IMR-90 (cell line): ENCODE results near the gene SYNE1. TPM values are rescaled to one million over a fixed set of nuclear protein-coding genes. Genes with fewer than 3 reads are reported as not detected.

Experiments
- ATAC-seq: fragments of 200-7000 bp; cut with Tn5 transposase; 2 replicates; pipeline ENCODE4 v1.9.1; 2020; ENCODE audit warnings: low read depth, mild to moderate bottlenecking, moderate library complexity
- BruUV-seq: library from RNA; stranded (reverse); fragments of 400-500 nt; replicated peaks from 2 replicates; lab custom pipeline; 2021; lab: Mats Ljungman, UMichigan
- CTCF ChIA-PET: fragments of 300-600 bp; formaldehyde crosslinking; extraction: SDS; loops from one replicate; lab custom pipeline; 2021; ENCODE audit warnings: antibody characterized with exemption; lab: Yijun Ruan, JAX
- POLR2A ChIA-PET: fragments of 300-600 bp; sonication (Branson Sonifier 250); formaldehyde crosslinking; loops from one replicate; lab custom pipeline; 2022; ENCODE audit warnings: antibody characterized with exemption; ENCODE audit not compliant: unreplicated experiment; lab: Charles Lee
- DNase-seq: peaks from one replicate; pipeline ENCODE4 v3.0.0; 2013
- H2AFZ ChIP-seq: replicated peaks from 2 replicates; pipeline ENCODE3; 2013; ENCODE audit warnings: low read length, mild to moderate bottlenecking; ENCODE audit not compliant: poor library complexity
- H2AK5ac ChIP-seq: 2 replicates; pipeline ENCODE4 v1.6.1; 2013; ENCODE audit warnings: low read depth, low read length, inconsistent platforms
- H2AK9ac ChIP-seq: replicated peaks from 2 replicates; pipeline ENCODE3; 2013; ENCODE audit warnings: mild to moderate bottlenecking, low read depth, low read length, moderate library complexity; ENCODE audit not compliant: poor library complexity
- H2BK120ac ChIP-seq: 2 replicates; pipeline ENCODE4 v1.6.1; 2013; ENCODE audit warnings: low read depth, low read length, inconsistent platforms
- H2BK15ac ChIP-seq: 3 replicates; pipeline ENCODE4 v1.6.1; 2013; ENCODE audit warnings: low read depth, low read length, inconsistent platforms
- H2BK20ac ChIP-seq: 2 replicates; pipeline ENCODE4 v1.6.1; 2013; ENCODE audit warnings: low read depth, mild to moderate bottlenecking, inconsistent platforms, low read length, moderate library complexity
- H2BK5ac ChIP-seq: 2 replicates; pipeline ENCODE4 v1.6.1; 2013; ENCODE audit warnings: mild to moderate bottlenecking, low read depth, low read length, inconsistent platforms; ENCODE audit not compliant: poor library complexity, severe bottlenecking
- H3K14ac ChIP-seq: replicated peaks from 2 replicates; pipeline ENCODE4 v1.6.1; 2013; ENCODE audit warnings: low read depth, low read length, inconsistent platforms
- H3K18ac ChIP-seq: 2 replicates; pipeline ENCODE4 v1.6.1; 2013; ENCODE audit warnings: low read depth, low read length, control low read depth
- H3K23ac ChIP-seq: 2 replicates; pipeline ENCODE4 v1.6.1; 2013; ENCODE audit warnings: low read depth, low read length, inconsistent platforms
- H3K27ac ChIP-seq: 2 replicates; pipeline ENCODE4 v1.5.1; 2013; ENCODE audit warnings: mild to moderate bottlenecking, control low read depth, low read length; ENCODE audit not compliant: insufficient read depth
- H3K27me3 ChIP-seq: 2 replicates; pipeline ENCODE4 v1.6.1; 2013; ENCODE audit warnings: low read length; ENCODE audit not compliant: control insufficient read depth, insufficient read depth
- H3K36me3 ChIP-seq: 2 replicates; pipeline ENCODE4 v1.6.1; 2013; ENCODE audit warnings: low read length, mixed read lengths; ENCODE audit not compliant: control insufficient read depth, insufficient read depth
- H3K4ac ChIP-seq: 2 replicates; pipeline ENCODE4 v1.6.1; 2013; ENCODE audit warnings: low read depth, low read length, inconsistent platforms
- H3K4me1 ChIP-seq: 2 replicates; pipeline ENCODE4 v1.6.1; 2013; ENCODE audit warnings: low read length, mixed read lengths; ENCODE audit not compliant: control insufficient read depth, insufficient read depth
- H3K4me2 ChIP-seq: 2 replicates; pipeline ENCODE4 v1.6.1; 2013; ENCODE audit warnings: low read depth, mild to moderate bottlenecking, control low read depth, low read length, moderate library complexity
- H3K4me3 ChIP-seq: 2 replicates; pipeline ENCODE4 v1.5.1; 2013; ENCODE audit warnings: low read depth, mild to moderate bottlenecking, control low read depth, low read length, moderate library complexity; ENCODE audit not compliant: insufficient read depth
- H3K56ac ChIP-seq: 2 replicates; pipeline ENCODE4 v1.6.1; 2013; ENCODE audit warnings: low read length, inconsistent platforms; ENCODE audit not compliant: insufficient read depth; ENCODE audit errors: extremely low read depth
- H3K79me1 ChIP-seq, 2 experiments: 2 replicates each; pipeline ENCODE4 v1.6.1; 2013; ENCODE audit warnings: low read length in 2 of 2, inconsistent platforms in 1 of 2, low read depth in 1 of 2
- H3K9ac ChIP-seq: 2 replicates; pipeline ENCODE4 v1.6.1; 2013; ENCODE audit warnings: low read depth, low read length, control low read depth
- H3K9me1 ChIP-seq: 2 replicates; pipeline ENCODE4 v1.6.1; 2013; ENCODE audit warnings: low read length, inconsistent platforms; ENCODE audit not compliant: insufficient read depth
- H3K9me3 ChIP-seq: 2 replicates; pipeline ENCODE4 v1.6.1; 2013; ENCODE audit warnings: low read length; ENCODE audit not compliant: control insufficient read depth, insufficient read depth
- H4K20me1 ChIP-seq: 2 replicates; pipeline ENCODE4 v1.6.1; 2013; ENCODE audit warnings: low read length, inconsistent platforms; ENCODE audit not compliant: insufficient read depth
- H4K5ac ChIP-seq: 2 replicates; pipeline ENCODE4 v1.6.1; 2013; ENCODE audit warnings: mild to moderate bottlenecking, low read depth, low read length, control low read depth
- H4K8ac ChIP-seq, 2 experiments: 2 replicates each; pipeline ENCODE4 v1.6.1; 2013; ENCODE audit warnings: low read depth in 2 of 2, low read length in 2 of 2, control low read depth in 1 of 2, inconsistent platforms in 1 of 2
- H4K91ac ChIP-seq: 2 replicates; pipeline ENCODE4 v1.6.1; 2013; ENCODE audit warnings: low read depth, low read length, inconsistent platforms; ENCODE audit not compliant: insufficient read depth
- CEBPB ChIP-seq: IDR thresholded peaks from 2 replicates; pipeline ENCODE4 v1.6.1; 2012; ENCODE audit warnings: low read depth, low read length, improper control_type of control experiment
- CHD1 ChIP-seq: IDR thresholded peaks from 2 replicates; pipeline ENCODE4 v1.6.1; 2012; ENCODE audit warnings: low read depth, low read length, improper control_type of control experiment
- FOS ChIP-seq: fragments of 150-350 bp; IDR thresholded peaks from 2 replicates; pipeline ENCODE4 v1.6.1; 2016; ENCODE audit warnings: low read depth, low read length
- MAFK ChIP-seq: IDR thresholded peaks from 2 replicates; pipeline ENCODE4 v1.6.1; 2012; ENCODE audit warnings: low read depth, low read length, improper control_type of control experiment
- MAZ ChIP-seq: IDR thresholded peaks from 2 replicates; pipeline ENCODE4 v1.6.1; 2012; ENCODE audit warnings: low read depth, mild to moderate bottlenecking, low read length, improper control_type of control experiment, moderate library complexity, borderline replicate concordance
- MXI1 ChIP-seq: IDR thresholded peaks from 2 replicates; pipeline ENCODE4 v1.6.1; 2012; ENCODE audit warnings: low read depth, mild to moderate bottlenecking, low read length, moderate library complexity, borderline replicate concordance
- NFE2L2 ChIP-seq: fragments of 150-350 bp; IDR thresholded peaks from 2 replicates; pipeline ENCODE4 v1.6.1; 2016; ENCODE audit warnings: low read depth, mild to moderate bottlenecking, low read length
- RAD21 ChIP-seq: IDR thresholded peaks from 2 replicates; pipeline ENCODE4 v1.6.1; 2012; ENCODE audit warnings: low read length, improper control_type of control experiment
- RCOR1 ChIP-seq: IDR thresholded peaks from 2 replicates; pipeline ENCODE4 v1.6.1; 2012; ENCODE audit warnings: mild to moderate bottlenecking, low read length, improper control_type of control experiment; ENCODE audit not compliant: insufficient replicate concordance
- RFX5 ChIP-seq: IDR thresholded peaks from 2 replicates; pipeline ENCODE4 v1.8.0; 2012; ENCODE audit warnings: low read depth, mild to moderate bottlenecking, low read length, moderate library complexity
- SMC3 ChIP-seq: fragments of 150-350 bp; IDR thresholded peaks from 2 replicates; pipeline ENCODE4 v1.6.1; 2016; ENCODE audit warnings: low read depth, mild to moderate bottlenecking, antibody characterized with exemption, low read length, moderate library complexity
- WGBS, 2 experiments: methylation state at CpG; one replicate each; pipeline versions ENCODE4 v1.1.5 to v1.1.7; 2013; ENCODE audit warnings: missing lambda C conversion rate in 2 of 2; ENCODE audit not compliant: insufficient read length in 1 of 2; ENCODE audit errors: extremely low coverage in 2 of 2; 5-methylcytosine and 5-hydroxymethylcytosine counted together
- dilution Hi-C: fragments of 300-500 bp; cut with HindIII; formaldehyde crosslinking; loops from one replicate; pipeline ENCODE4 v1.14.3; 2018; ENCODE audit warnings: low sequenced_read_pairs; ENCODE audit not compliant: unreplicated experiment
- in situ Hi-C: fragments of 300-500 bp; cut with MboI; formaldehyde crosslinking; loops from 3 replicates; pipeline ENCODE4 v1.14.3; 2019; ENCODE audit warnings: low sequenced_read_pairs, inconsistent platforms, mixed read lengths
- intact Hi-C: fragments of 100-400 bp; cut with micrococcal nuclease; formaldehyde crosslinking; loops from 2 replicates; pipeline ENCODE4 v1.10.0; 2022
- polyA plus RNA-seq, 3 experiments: library from polyadenylated mRNA; depleted of rRNA; stranded (reverse); fragments of >200 nt; gene quantifications; 2 replicates each; pipeline ENCODE4 v1.2.3, GENCODE V29; 2012; ENCODE audit warnings: low replicate concordance in 1 of 3
- total RNA-seq: library from RNA; depleted of rRNA; stranded (reverse); fragments of >200 nt; gene quantifications from 2 replicates; pipeline ENCODE4 v1.2.3, GENCODE V29; 2012
- TF ChIP-seq, protein P1 (sequence below): fragments of 150-350 bp; IDR thresholded peaks from 2 replicates; pipeline ENCODE4 v1.6.1; 2016; ENCODE audit warnings: low read depth, mild to moderate bottlenecking, low read length, moderate library complexity, borderline replicate concordance
- TF ChIP-seq, protein P2 (sequence below): fragments of 150-350 bp; IDR thresholded peaks from 2 replicates; pipeline ENCODE4 v1.6.1; 2017; ENCODE audit warnings: mild to moderate bottlenecking, antibody characterized with exemption, low read length, low read depth

The SYNE1 gene
- total and polyA plus RNA-seq, 2 of the 4 experiments (the other 2 are of a cell fraction) = 34.1 to 159 TPM

DNA sequence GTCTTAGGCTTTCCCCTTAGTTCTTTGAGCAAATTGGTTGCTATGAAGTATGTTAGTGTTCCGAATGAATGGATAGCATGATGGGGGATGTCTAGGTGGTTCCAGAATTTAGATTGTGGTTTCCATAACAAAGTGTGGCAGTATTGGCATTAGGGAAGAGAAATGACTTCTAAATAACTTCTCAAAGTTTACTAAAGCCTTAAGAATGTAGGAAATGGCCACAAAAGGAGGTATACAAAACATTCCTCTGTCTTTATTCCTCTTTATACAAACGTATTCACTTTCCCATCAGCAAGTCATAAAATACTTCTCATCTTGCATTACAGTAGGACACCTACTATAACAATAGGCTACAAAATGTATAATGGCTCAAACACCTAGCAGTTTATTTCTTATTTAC lies 550.1 kb downstream of the SYNE1 start:
- H3K4me2 ChIP-seq = no peak overlapping the region
- TF ChIP-seq CEBPB (no peak), NFE2L2 (no peak), RAD21 (no peak), MAFK (no peak), FOS (no peak), RCOR1 (no peak), RFX5 (no peak), SMC3 (no peak), MAZ (no peak), MXI1 (no peak), CHD1 (no peak)
- TF ChIP-seq, protein P1, sequence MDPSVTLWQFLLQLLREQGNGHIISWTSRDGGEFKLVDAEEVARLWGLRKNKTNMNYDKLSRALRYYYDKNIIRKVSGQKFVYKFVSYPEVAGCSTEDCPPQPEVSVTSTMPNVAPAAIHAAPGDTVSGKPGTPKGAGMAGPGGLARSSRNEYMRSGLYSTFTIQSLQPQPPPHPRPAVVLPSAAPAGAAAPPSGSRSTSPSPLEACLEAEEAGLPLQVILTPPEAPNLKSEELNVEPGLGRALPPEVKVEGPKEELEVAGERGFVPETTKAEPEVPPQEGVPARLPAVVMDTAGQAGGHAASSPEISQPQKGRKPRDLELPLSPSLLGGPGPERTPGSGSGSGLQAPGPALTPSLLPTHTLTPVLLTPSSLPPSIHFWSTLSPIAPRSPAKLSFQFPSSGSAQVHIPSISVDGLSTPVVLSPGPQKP = no peak
- TF ChIP-seq, protein P2, sequence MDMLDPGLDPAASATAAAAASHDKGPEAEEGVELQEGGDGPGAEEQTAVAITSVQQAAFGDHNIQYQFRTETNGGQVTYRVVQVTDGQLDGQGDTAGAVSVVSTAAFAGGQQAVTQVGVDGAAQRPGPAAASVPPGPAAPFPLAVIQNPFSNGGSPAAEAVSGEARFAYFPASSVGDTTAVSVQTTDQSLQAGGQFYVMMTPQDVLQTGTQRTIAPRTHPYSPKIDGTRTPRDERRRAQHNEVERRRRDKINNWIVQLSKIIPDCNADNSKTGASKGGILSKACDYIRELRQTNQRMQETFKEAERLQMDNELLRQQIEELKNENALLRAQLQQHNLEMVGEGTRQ = no peak
- H2BK5ac ChIP-seq = no peak overlapping the region
- no peaks in the 10 kb centered on the region for H3K36me3 ChIP-seq
- H2BK15ac ChIP-seq = no peak overlapping the region
- no peak overlapping the region for H2AK5ac ChIP-seq
- H3K9me3 ChIP-seq = no peaks in the 10 kb centered on the region
- ChIA-PET POLR2A (no interaction called here), CTCF (no interaction called here)
- H2BK120ac ChIP-seq = 0 out of 2 replicates have a peak overlapping the region, but pooled peaks have one; percentile 0
- no peak overlapping the region for H4K5ac ChIP-seq
- H3K23ac ChIP-seq = no peak overlapping the region
- H3K18ac ChIP-seq = no peak overlapping the region
- no peak overlapping the region for H3K4ac ChIP-seq
- no peak overlapping the region for H2AK9ac ChIP-seq
- no peak overlapping the region for H4K8ac ChIP-seq
- H3K27ac ChIP-seq = no peak overlapping the region
- intact Hi-C loops = no loop called here
- no peaks in the 10 kb centered on the region for H3K79me1 ChIP-seq
- H2AFZ ChIP-seq = no peak overlapping the region
- H3K9me1 ChIP-seq = peaks cover 11% of the 10 kb centered on the region; the same call in 1 of the 2 replicates
- H3K4me1 ChIP-seq = peaks cover 5% of the 10 kb centered on the region
- dilution Hi-C loops = no loop called here
- DNase-seq (peak; percentile 30), ATAC-seq (peak; percentile 41; the same call in 1 of the 2 replicates)
- H4K20me1 ChIP-seq = no peaks in the 10 kb centered on the region
- no peak overlapping the region for H3K56ac ChIP-seq
- H4K91ac ChIP-seq = no peak overlapping the region; the same call in 1 of the 2 replicates
- BruUV-seq = no TSS peak
- 0 out of 2 replicates have a peak overlapping the region, but pooled peaks have one; percentile 7 for H2BK20ac ChIP-seq
- H3K4me3 ChIP-seq = no peak overlapping the region
- no peaks in the 10 kb centered on the region for H3K27me3 ChIP-seq
- 0% methylated on average over 1 of the region's 2 CpGs; no CpG with 5 or more reads in 1 of the 2 experiments for WGBS, 2 experiments
- H3K14ac ChIP-seq = no peak overlapping the region
- H3K9ac ChIP-seq = no peak overlapping the region
- in situ Hi-C loops = no loop called here
